ENCODE data around the gene PAK1.
"Not testable (repeated sequence)": the region's sequence is repeated elsewhere in the genome, so short reads cannot be mapped to it uniquely, and the experiment has no call there.

PAK1 gene

DNA sequence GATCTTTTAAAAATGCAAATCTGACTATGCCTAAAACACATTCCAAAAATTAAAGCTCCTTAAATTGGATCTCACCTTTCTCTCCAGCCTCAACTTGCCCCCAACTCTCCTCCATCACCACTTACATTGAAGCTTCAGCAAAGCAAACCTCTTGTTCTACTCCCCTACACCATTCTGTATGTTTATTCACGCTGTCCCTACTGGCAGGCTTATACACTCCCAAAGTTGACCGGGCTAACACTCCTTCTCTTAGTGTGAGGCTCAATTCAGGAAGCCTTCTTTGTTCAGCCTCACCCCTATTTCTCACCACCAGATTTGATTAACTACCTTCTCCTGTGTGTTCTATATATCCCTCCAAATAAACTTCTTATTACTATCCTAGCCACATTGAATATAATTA lies 170.6 kb downstream of the PAK1 start:
- TF ChIP-seq, protein P1, sequence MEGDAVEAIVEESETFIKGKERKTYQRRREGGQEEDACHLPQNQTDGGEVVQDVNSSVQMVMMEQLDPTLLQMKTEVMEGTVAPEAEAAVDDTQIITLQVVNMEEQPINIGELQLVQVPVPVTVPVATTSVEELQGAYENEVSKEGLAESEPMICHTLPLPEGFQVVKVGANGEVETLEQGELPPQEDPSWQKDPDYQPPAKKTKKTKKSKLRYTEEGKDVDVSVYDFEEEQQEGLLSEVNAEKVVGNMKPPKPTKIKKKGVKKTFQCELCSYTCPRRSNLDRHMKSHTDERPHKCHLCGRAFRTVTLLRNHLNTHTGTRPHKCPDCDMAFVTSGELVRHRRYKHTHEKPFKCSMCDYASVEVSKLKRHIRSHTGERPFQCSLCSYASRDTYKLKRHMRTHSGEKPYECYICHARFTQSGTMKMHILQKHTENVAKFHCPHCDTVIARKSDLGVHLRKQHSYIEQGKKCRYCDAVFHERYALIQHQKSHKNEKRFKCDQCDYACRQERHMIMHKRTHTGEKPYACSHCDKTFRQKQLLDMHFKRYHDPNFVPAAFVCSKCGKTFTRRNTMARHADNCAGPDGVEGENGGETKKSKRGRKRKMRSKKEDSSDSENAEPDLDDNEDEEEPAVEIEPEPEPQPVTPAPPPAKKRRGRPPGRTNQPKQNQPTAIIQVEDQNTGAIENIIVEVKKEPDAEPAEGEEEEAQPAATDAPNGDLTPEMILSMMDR (IDR thresholded peaks at IDR 0.05), result no peak

DNA sequence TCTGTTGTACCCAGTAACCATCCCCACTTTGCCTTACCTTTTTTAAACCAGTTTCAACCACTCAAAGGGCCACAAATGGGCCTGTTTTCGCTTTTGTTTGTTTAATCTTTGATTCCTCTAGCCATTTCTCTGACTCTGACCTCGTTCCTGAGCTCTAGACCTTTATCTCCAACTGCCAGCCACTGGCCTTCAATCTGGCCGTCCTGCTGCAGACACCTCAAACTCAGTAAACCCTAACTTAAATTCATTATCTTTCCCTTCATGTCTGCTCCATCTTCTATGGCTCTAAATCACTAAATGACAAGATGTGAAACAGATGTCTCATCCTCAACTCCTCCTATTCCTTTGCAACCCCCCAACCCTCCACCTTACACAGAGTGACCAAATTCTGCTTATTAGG lies 171.1 kb downstream of the PAK1 start:
- TF ChIP-seq, protein P1 (IDR thresholded peaks at IDR 0.05), result no peak
- Histone ChIP-seq H3K4me3 (no peak overlapping the region), H3K27ac (no peak overlapping the region)
- DNase-seq (ENCODE audit: low spot score), result no peak

More for the DNA sequence above, 170.6 kb downstream of the PAK1 start:
- DNase-seq (ENCODE audit: low spot score), result no peak
- Histone ChIP-seq H3K27ac (no peak overlapping the region), H3K4me3 (no peak overlapping the region)

DNA sequence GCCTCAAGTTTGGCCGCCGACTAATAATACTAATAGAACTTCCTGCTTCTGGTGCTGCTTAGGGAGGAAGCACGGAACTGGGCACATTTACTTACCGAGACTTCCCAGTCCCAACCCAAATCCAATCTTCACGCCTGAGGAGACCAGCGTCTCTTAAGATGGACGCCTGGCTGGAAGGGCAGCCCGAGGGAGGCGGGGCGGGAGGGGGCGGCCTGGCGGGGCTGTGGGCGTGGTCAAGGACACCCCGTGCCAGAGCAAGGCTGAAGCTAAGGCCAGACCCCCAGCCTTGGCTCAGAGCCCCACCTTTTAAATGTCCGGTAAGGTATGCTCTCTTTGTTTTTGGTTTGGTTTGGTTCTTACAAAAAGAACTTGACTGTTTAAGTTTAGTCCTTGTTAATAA lies 172.4 kb downstream of the PAK1 start, which contains the start of gene GDPD4:
GDPD4 (minus strand) TSS at position 177 of the 400 bp plus-strand sequence. CDS start 16,549 bp downstream, outside the sequence.
- no peak within 1 kb of the TSS for H3K4me3 ChIP-seq
- H3K27ac ChIP-seq, result no peak within 1 kb of the TSS
- DNase-seq (ENCODE audit: low spot score), result no peak
- TF ChIP-seq, protein P1 (IDR thresholded peaks at IDR 0.05), result no peak

DNA sequence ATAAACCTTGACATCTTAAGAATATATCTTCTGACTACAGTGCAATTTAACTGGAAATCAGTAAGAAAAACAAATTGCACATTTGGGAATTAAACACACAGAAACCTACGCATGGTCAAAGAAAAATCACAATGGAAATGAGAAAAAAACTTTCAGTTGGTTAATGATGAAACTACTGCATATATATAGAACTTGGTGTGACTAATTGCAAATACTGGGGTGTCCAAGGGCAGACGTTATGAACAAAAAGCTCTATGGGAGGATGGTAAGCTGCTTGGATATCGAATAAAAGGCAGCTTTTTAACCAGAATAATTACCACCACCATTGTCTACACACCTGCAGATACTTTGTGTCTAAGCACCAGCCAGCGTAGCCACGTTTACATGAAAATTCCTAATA lies 173.2 kb downstream of the PAK1 start:
- no peak overlapping the region for H3K27ac ChIP-seq
- TF ChIP-seq, protein P1 (IDR thresholded peaks at IDR 0.05), result no peak

DNA sequence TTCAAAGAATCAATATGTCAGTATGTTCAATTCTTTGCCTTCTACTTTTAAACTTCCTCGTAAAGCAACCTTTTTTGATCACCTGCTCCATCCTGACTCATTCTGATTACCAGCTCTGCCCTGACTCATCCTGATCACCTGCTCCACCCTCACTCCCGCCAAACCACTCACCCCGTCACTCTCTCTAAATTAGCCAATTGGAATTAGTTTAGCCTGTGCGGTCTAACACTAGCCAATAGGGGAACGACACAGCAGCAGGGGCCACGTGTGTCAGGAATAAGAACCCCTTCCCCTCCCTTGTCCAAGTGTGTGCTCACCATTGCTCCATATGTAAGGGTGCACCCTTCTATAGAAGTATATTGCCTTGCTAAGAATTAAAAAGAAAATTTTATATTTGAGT lies 173.9 kb downstream of the PAK1 start:
- not testable (repeated sequence) for H3K27ac ChIP-seq; DNase-seq (ENCODE audit: low spot score); H3K4me3 ChIP-seq

More for the DNA sequence above, 173.2 kb downstream of the PAK1 start:
- DNase-seq (ENCODE audit: low spot score), result no peak
- H3K4me3 ChIP-seq, result no peak overlapping the region

DNA sequence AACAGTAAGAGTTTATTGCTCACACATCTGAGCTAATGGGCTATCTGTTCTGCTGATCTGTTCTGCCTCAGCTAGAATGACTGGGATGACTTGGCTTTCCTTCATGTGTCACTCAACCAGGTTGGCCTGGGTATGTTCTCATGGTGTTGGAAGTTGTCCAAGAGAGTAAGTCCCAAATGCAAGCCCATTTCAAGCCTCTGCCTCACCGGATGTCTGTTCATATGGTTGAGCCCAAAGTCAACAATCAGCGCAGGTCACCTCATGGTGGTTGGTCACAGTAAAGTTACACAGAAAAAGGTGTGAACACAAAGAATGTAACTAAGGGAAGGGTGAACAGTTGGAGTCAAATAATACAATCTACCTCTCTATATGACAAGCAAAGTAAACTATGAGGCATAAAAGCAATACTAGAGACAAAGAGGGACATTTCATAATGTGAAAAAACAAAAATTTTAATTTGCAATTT lies 174.3 kb downstream of the PAK1 start:
- H3K27ac ChIP-seq, result no peak overlapping the region
- TF ChIP-seq, protein P1 (IDR thresholded peaks at IDR 0.05), result no peak
- H3K4me3 ChIP-seq, result no peak overlapping the region
- DNase-seq (ENCODE audit: low spot score), result no peak

DNA sequence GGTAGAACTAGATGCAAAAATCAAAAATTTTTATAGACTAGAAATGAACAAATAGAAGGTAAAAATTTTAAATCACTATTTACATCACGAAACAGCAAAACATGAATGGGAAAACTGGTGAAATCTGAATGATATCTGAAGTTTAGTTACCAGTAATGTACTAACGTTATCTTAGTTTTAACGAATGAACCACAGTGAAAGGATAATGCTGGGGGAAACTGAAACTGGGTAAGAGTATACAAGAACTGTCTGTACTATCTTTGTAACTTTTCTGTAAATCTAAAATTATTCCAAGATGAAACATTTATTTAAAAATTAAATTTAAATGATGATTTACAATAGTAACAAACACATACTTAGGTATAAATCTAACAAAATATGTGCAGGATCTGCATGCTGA lies 179.9 kb downstream of the PAK1 start:
- DNase-seq (ENCODE audit: low spot score), result no peak
- no peak overlapping the region for H3K4me3 ChIP-seq
- no peak overlapping the region for H3K27ac ChIP-seq
- TF ChIP-seq, protein P1 (IDR thresholded peaks at IDR 0.05), result no peak

DNA sequence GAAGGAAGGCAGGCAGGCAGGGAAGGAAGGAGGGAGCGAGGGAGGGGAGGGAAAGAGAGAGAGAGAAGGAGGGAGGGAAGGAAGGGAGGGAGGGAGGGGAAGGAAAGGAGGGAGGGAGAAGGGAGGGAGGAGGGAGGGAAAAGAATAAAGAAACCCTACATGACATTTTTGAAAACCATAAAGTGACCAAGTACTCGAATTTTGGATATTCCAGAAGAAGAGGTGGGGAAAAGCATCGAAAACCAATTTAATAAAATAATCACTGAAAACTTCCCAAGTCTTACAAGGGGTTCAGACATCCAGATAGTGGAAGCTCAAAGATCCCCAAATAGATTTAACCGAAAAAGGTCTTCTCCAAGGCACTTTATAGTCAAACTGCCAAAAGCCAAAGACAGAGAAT lies 184.2 kb downstream of the PAK1 start:
- no peak overlapping the region for H3K27ac ChIP-seq
- DNase-seq (ENCODE audit: low spot score), result no peak
- TF ChIP-seq, protein P1 (IDR thresholded peaks at IDR 0.05), result no peak
- H3K4me3 ChIP-seq, result no peak overlapping the region

Measured in coronary artery (tissue), 2 donors.